KMS-11 (cell line): ENCODE measurements around the gene CDH4.

Source experiments
- H2AFZ ChIP-seq: fragments of 200-600 bp; sonication (generic); 2 replicates; pipeline ENCODE4 v1.6.1; 2016; ENCODE audit warnings: antibody characterized with exemption, mixed run types, low read depth
- H3K27ac ChIP-seq: fragments of 200-600 bp; sonication (generic); 2 replicates; pipeline ENCODE4 v1.6.1; 2016; ENCODE audit warnings: mild to moderate bottlenecking, mixed run types
- H3K27me3 ChIP-seq: fragments of 200-600 bp; sonication (generic); 2 replicates; pipeline ENCODE4 v1.6.1; 2017; ENCODE audit warnings: mild to moderate bottlenecking, low read depth, mixed run types, moderate library complexity; ENCODE audit not compliant: insufficient read depth
- H3K36me3 ChIP-seq: fragments of 200-600 bp; sonication (generic); 2 replicates; pipeline ENCODE4 v1.6.1; 2017; ENCODE audit warnings: mild to moderate bottlenecking, mixed run types; ENCODE audit not compliant: insufficient read depth
- H3K4me1 ChIP-seq: fragments of 200-600 bp; sonication (generic); 2 replicates; pipeline ENCODE4 v1.6.1; 2016; ENCODE audit warnings: mild to moderate bottlenecking, low read depth, mixed run types; ENCODE audit not compliant: poor library complexity, severe bottlenecking
- H3K4me2 ChIP-seq: fragments of 200-600 bp; sonication (generic); 2 replicates; pipeline ENCODE4 v1.7.0; 2016; ENCODE audit warnings: mild to moderate bottlenecking, mixed run types
- H3K4me3 ChIP-seq: fragments of 200-600 bp; sonication (generic); IDR thresholded peaks from 2 replicates; pipeline ENCODE4 v1.6.1; 2017; ENCODE audit warnings: low read depth, low read length, mixed read lengths; ENCODE audit not compliant: insufficient read depth
- H3K79me2 ChIP-seq: fragments of 200-600 bp; sonication (generic); 2 replicates; pipeline ENCODE4 v1.6.1; 2016; ENCODE audit warnings: low read depth, mixed run types; ENCODE audit not compliant: insufficient read depth
- H3K9ac ChIP-seq: fragments of 200-600 bp; sonication (generic); 2 replicates; pipeline ENCODE4 v1.6.1; 2016; ENCODE audit warnings: mild to moderate bottlenecking, mixed run types
- H4K20me1 ChIP-seq: fragments of 200-600 bp; sonication (generic); 2 replicates; pipeline ENCODE4 v1.6.1; 2016; ENCODE audit warnings: mild to moderate bottlenecking, mixed run types; ENCODE audit not compliant: insufficient read depth
- CTCF ChIP-seq: fragments of 200-600 bp; sonication (generic); conservative IDR thresholded peaks from 2 replicates; pipeline ENCODE4 v1.6.1; 2017; ENCODE audit warnings: low read depth, mild to moderate bottlenecking, antibody characterized with exemption, low read length, moderate library complexity, mixed read lengths

CDH4 gene

GRCh38 chr20:61859767-61860166 is 607.7 kb downstream of the CDH4 start:
- H2AFZ ChIP-seq: no peak overlapping the region
- H3K79me2 ChIP-seq: no peaks in the 10 kb centered on the region
- no peak overlapping the region for H3K9ac ChIP-seq
- no peak overlapping the region for H3K4me3 ChIP-seq
- H3K36me3 ChIP-seq: no peaks in the 10 kb centered on the region
- no peak for TF ChIP-seq CTCF
- H3K4me1 ChIP-seq: no peaks in the 10 kb centered on the region
- H3K27ac ChIP-seq: no peak overlapping the region
- H3K4me2 ChIP-seq: no peak overlapping the region
- no peaks in the 10 kb centered on the region for H4K20me1 ChIP-seq
- H3K27me3 ChIP-seq: peaks cover 39% of the 10 kb centered on the region

- no peak for TF ChIP-seq CTCF
- Histone ChIP-seq H3K4me1 (no peaks in the 10 kb centered on the region), H4K20me1 (no peaks in the 10 kb centered on the region), H3K79me2 (no peaks in the 10 kb centered on the region), H3K9ac (no peak overlapping the region), H3K4me2 (no peak overlapping the region), H3K27me3 (peaks cover 39% of the 10 kb centered on the region), H3K4me3 (no peak overlapping the region), H2AFZ (no peak overlapping the region), H3K36me3 (no peaks in the 10 kb centered on the region), H3K27ac (no peak overlapping the region)
Observed at GRCh38 chr20:61860260-61860987, 608.4 kb downstream of the CDH4 start.

- TF ChIP-seq CTCF: no peak
- Histone ChIP-seq H3K79me2 (no peaks in the 10 kb centered on the region), H3K4me1 (no peaks in the 10 kb centered on the region), H3K36me3 (no peaks in the 10 kb centered on the region), H3K27ac (no peak overlapping the region), H4K20me1 (no peaks in the 10 kb centered on the region), H3K4me2 (no peak overlapping the region), H3K9ac (no peak overlapping the region), H3K4me3 (no peak overlapping the region), H3K27me3 (peaks cover 35% of the 10 kb centered on the region), H2AFZ (no peak overlapping the region)
Observed at GRCh38 chr20:61861054-61861841, 609.2 kb downstream of the CDH4 start.

- no peaks in the 10 kb centered on the region for H4K20me1 ChIP-seq
- no peak overlapping the region for H3K9ac ChIP-seq
- H3K4me1 ChIP-seq: no peaks in the 10 kb centered on the region
- H3K27ac ChIP-seq: no peak overlapping the region
- no peak overlapping the region for H3K4me3 ChIP-seq
- TF ChIP-seq CTCF: no peak
- H3K27me3 ChIP-seq: peaks cover 35% of the 10 kb centered on the region
- no peaks in the 10 kb centered on the region for H3K79me2 ChIP-seq
- no peaks in the 10 kb centered on the region for H3K36me3 ChIP-seq
- no peak overlapping the region for H3K4me2 ChIP-seq
- H2AFZ ChIP-seq: no peak overlapping the region
Observed at GRCh38 chr20:61861858-61862257, 609.8 kb downstream of the CDH4 start.
